ENCODE results near the gene RGS19.

DNA sequence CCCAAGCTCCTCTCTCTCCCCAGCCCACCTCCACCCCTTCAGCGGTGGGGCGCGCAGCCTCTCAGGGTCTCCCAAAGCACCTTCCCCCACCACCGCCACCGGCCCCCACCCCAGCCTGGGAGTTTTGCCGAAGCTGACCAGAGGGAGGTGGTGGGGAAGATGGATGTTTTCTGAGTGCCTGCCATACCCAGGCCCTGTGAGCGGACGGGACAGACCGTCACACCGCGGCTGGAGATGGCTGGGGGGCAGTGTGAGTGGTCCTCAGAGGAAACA is 37.6 kb downstream of the RGS19 start:
- TF ChIP-seq, protein P1, sequence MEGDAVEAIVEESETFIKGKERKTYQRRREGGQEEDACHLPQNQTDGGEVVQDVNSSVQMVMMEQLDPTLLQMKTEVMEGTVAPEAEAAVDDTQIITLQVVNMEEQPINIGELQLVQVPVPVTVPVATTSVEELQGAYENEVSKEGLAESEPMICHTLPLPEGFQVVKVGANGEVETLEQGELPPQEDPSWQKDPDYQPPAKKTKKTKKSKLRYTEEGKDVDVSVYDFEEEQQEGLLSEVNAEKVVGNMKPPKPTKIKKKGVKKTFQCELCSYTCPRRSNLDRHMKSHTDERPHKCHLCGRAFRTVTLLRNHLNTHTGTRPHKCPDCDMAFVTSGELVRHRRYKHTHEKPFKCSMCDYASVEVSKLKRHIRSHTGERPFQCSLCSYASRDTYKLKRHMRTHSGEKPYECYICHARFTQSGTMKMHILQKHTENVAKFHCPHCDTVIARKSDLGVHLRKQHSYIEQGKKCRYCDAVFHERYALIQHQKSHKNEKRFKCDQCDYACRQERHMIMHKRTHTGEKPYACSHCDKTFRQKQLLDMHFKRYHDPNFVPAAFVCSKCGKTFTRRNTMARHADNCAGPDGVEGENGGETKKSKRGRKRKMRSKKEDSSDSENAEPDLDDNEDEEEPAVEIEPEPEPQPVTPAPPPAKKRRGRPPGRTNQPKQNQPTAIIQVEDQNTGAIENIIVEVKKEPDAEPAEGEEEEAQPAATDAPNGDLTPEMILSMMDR (conservative IDR thresholded peaks at IDR 0.05; ENCODE audit: low read depth, low read length) = no peak
- no peak for TF ChIP-seq EZH2 (IDR thresholded peaks at IDR 0.05; ENCODE audit: low read length, unreplicated experiment)

Data from PC-3 (cell line).